Activated gamma-delta T cell treated with Interleukin-2 at 50 U/mL for 16 hours (primary cell): ENCODE results near the gene TM9SF4.

Experiments used
- DNase-seq: peaks from one replicate; pipeline ENCODE4 v3.0.0-alpha.2; 2020

The TM9SF4 gene, protein sequence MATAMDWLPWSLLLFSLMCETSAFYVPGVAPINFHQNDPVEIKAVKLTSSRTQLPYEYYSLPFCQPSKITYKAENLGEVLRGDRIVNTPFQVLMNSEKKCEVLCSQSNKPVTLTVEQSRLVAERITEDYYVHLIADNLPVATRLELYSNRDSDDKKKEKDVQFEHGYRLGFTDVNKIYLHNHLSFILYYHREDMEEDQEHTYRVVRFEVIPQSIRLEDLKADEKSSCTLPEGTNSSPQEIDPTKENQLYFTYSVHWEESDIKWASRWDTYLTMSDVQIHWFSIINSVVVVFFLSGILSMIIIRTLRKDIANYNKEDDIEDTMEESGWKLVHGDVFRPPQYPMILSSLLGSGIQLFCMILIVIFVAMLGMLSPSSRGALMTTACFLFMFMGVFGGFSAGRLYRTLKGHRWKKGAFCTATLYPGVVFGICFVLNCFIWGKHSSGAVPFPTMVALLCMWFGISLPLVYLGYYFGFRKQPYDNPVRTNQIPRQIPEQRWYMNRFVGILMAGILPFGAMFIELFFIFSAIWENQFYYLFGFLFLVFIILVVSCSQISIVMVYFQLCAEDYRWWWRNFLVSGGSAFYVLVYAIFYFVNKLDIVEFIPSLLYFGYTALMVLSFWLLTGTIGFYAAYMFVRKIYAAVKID

DNA sequence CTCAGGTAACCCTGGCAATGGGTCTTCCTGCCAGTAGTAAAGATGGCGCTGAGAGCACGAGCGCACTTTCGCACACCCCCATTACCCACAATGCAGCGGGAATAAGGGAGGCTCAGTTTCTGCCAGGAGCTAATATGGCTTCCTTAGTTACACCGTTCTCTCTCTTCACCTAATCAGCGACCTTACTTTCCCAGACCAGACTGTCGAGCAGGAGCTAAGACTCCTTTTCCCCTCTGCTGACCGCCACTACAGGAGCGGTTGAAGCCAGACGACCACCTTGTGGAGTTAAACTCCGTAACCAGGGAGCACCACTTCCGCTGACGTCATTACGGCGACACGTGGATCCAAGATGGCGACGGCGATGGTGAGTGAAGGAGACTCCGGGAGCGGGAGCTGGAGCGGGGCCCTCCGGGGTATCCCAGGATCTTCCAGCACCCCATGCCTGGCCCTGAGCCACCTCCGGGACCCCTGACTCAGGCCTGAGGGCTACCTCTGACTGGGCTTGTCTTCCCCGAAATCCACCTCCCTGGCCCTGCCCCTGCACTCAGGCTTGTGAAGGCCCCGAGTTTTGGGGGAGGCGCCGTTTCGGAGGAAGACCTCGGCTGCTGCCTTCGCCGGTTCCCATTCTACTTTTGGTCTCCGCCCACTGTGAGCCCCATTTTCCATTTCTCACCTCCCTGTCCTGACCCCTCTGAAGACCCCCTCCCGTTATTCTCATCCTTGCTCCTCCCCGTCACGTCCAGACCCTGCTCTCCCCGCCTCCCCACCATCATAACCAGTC lies at the start of gene TM9SF4:
TM9SF4 (plus strand) TSS at position 323 of the 781 bp plus-strand sequence; CDS start at position 350, 27 bp downstream.
- DNase-seq, result peak; percentile 85

DNA sequence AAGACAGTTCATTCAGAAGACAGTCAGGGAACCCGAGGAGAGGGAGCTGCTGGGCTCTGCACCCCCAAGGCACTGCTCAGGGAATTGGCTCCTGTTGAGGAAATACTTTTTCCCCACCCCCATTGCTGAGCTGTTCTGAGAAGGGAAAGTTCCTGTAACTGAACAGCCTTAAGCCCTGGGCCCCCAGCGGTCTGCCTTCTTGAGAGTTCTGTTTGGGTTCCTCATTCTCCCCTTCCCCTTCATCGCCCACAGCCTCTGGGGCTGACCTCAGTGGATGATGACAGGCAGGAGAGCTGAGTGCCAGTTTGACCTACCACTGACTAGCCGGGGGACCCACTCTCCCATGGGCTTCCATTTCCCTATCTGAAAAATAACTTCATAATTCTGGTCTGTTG lies 46.7 kb upstream of the TM9SF4 start:
- no peak for DNase-seq

DNA sequence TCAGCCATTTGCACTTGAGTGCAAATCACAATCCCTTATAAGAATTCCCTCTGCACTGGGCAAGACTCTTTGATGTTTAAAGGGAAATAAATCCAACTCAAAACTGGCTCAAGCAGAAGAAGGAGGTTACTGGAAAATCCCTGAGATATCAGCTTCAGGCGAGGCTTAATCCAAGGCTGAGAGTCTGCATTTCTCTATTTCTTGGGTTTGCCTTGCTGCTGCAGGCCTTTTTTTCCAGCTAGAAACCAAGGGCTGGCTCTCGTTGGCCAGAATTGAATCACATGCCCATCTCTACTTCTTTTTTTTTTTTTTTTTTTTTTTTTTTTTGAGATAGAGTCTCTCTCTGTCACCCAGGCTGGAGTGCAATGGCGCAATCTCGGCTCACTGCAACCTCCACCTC lies 45.8 kb upstream of the TM9SF4 start:
- DNase-seq, result no peak

DNA sequence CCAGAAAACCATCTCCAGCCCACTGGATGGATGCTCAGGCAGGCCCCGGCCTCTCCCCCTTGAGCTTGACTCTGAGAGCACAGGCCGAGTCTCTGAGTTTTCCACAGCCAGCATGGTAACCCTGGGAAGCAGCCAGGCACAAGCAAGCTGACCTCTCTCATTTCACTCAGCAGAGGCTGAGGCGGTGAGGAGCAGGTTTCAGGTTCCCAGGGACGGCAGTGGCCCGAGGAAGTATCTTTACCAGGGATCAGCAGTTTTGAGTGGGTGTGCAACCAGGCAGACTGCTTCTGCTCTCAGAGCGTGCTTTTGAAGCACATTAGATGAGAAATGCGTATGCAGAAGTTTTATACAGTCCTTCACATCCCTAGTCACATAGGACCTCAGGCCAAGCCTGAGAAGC lies 44.8 kb upstream of the TM9SF4 start:
- DNase-seq, result no peak

DNA sequence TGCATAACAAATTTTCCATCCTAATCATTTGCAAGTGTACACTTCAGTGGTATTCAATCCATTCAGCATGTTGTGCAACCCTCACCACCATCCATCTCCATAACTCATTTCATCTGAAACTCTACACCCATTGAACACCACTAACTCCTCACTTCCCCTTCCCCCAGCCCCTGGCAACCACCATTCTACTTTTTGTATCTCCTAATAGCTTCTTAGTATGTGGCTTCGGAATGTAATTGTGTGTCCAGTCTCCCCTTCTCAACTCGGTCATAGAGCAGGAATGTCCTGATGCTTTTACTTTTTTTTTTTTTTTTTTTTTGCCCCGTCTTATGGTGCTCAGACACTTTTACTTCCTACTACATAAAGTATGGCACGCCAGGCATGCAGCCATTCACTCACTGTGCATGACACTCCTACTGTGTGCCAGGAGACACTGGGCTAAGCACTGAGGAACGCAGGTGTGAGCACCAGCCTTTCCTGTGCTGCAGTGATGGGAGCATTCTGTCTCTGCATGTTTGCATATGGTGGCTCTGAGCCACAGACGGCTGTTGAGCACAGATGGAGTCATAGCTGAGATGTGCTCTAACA lies 42.2 kb upstream of the TM9SF4 start:
- DNase-seq, result no peak

DNA sequence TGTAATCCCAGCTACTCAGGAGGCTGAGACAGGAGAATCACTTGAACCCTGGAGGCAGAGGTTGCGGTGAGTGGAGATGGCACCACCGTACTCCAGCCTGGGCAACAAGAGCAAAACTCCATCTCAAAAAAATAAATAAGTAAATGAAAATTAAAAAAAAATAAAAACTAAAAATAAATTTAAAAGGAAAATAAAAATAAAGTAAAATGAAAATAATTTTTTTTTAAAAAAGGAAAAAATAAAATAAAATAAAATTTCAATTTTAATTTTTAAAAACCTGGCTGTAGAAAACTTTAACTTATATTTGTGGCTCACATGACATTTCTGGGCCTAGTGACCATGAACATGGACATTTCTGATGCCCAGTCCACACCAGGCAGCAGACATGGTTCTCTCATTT lies 41.3 kb upstream of the TM9SF4 start:
- no peak for DNase-seq

DNA sequence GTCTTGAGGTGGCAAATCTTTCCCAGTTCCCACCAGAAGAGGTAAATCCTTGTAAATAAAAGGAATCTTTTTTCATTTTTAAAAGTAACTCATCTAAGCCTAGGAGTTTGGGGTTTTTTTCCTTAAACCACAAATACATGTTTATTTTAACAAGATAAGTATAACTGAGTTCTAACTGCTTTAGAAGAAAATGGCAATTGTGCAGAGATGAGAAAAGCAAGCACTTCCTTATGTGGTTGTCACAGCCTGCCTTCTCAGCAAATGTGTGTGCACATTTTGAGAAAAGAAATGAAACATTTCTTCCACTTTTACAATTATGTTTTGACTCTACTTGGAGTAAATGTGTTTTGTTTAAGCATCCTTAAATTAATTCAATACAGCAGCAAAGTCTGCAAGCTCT lies 39.8 kb upstream of the TM9SF4 start:
- DNase-seq, result no peak

DNA sequence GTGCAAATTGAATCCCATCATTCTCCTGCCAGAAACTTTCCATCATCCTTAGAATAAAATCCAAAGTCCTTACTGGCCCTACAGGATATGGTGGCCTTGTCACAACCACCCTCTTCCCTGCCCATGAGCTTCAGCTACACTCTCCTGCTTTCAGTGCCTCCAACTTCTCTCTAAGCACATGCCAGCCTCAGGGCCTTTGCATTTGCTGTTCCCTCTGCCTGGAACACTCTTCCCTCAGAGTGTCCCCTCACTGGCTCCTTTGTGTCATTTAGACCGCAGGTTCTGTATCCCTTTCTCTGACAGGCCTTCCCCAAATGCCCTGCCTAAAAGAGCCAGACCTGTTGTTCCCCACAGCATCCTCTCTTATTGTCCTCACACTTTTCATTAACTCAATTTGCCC lies 39.2 kb upstream of the TM9SF4 start:
- no peak for DNase-seq

DNA sequence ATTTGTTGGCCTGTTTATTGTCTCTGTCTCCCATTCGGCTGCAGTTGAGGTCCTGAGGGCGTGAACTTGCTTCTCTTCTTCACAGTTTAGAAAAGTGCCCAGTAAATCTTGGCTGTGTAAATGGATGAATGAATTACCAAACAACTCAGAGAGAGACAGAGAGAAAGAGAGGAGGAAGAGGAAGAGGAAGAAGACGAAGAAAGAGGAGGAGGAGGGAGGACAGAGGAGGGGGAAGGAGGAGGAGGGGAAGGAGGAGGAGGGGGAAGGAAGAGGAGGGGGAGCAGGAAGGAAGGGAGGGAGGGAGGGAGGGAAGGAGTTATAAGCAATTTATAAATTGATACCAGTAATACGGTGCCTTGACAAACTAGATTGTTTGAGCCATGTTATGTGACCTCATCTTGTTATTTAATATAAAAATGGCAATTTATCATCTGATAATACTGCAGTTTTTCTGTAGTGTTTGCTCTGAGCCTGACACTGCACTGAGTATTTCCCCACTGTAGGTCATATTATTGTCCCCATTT lies 38.8 kb upstream of the TM9SF4 start:
- DNase-seq, result no peak

DNA sequence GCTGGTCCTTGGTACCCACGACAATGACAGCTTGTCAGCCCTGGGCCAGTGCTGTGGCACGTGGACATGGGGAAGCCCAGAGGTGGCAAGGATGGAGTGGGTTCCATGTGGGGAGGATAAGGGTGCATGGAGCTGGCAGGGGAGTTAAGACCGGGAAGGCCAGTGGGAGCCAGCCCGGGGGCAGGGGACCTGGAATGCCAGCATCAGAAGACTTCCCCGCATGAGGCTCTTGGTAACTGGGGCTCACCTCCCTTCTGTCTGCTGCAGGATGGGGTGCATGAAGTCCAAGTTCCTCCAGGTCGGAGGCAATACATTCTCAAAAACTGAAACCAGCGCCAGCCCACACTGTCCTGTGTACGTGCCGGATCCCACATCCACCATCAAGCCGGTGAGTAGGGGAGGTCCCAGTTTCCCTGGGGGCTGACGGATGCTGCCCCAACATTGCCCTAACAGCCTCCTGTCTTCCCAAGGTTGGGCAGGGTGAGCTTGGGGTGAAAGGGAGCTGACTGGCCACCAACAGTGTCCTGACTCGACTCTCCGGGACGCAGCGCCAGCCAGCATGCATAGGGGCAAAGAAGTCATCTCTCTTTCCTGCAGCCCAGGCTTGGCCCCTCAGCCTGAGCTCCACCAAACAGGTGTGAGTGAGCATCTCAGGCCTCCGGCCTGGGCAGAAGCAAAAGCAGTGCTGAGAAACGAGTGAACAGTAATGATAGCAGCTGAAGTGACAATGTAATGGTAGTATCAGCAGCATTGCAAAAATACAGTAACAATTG lies 37.9 kb upstream of the TM9SF4 start:
- DNase-seq, result no peak

DNA sequence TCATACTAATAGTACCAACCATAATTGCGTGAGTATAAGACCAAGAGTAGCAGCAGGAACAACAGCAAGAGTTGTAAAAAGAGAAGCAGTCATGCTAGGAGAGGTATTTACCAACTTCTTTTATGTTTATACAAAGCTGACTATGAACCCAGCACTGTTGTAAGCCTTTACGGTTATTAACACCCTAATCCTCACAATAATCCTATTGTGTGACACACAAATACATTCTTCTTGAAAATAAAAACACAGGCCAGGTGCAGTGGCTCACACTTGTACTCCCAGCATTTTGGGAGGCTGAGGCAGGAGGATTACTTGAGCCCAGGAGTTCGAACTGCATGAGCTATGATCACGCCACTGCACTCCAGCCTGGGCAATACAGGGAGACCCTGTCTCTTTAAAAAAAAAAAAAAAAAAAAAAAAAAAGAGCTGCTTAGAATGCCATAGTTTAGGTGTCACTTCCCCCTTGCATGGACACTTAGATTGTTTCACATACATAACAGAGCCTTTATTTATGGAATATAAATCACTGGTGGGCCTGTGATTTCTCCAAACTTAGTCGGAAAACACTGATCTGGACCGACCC lies 37.3 kb upstream of the TM9SF4 start:
- no peak for DNase-seq

DNA sequence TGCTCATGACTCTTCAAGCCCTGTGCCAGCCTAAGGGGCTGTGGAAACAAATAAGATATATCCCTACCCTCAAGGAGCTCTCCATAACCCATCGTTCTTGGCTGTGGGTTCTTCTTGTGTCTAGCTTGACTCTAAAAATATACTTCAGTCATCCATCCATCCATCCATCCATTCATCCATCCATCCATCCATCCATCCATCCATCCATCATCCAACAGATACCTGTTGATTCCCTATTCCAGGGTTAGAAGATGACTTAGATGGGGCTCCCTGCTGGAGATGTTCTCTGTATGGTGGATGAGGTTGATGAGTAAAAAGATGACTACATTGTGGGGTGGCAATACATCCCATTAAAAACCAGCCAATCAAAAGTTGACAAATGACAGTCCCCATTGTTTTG lies 34.0 kb upstream of the TM9SF4 start:
- DNase-seq, result no peak

DNA sequence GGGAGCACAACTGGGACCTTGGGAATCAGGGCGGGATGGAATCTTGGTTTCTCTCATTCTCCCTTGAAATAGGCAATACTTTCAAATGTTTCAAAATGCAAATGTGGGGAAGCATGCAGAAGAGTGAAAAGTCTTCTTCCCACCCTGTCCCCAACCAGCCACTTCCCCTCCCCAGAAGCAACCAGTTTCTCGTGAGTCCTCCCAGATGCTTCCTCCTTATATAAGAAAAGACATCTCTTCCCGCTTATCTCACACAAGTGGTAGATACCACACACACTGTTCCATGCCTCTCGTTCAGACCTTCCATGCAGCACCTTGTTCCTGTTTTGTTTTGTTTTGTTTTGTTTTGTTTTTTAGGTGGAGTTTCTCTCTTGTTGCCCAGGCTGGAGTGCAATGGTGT lies 32.3 kb upstream of the TM9SF4 start:
- no peak for DNase-seq

DNA sequence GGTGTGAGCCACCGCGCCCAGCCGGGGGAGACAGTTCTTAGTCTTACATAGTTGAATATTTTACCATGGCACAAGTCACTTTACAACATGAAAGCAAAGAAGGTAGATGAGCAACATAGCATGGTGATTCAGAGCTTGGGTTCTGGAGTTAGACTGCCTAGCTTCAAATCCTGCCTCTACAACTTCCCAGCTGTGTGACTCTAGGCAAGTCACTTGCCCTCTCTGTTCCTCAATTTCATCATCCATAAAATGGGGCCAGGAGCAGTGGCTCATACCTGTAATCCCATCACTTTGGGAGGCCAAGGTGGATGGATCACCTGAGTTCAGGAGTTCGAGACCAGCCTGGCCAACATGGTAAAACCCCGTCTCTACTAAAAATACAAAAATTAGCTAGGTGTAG lies 31.2 kb upstream of the TM9SF4 start:
- DNase-seq, result no peak

DNA sequence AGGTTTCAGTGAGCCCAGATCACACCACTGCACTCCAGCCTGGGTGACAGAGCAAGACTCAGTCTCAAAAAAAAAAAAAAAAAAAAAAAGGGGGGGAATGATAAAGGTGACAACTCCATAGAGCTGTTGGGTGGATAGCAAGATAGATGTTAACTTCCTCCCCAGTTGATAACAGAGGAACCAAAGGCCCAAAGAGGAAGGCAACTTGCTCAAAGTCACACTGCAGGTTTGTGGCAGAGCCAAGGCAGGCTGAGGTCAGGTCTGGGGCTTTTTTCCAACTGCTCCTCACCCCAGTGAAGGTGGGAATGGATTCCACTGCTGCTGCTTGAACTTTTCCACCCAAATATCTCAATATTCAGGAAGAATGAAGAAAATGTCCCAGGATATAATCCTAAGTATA lies 30.7 kb upstream of the TM9SF4 start:
- no peak for DNase-seq

DNA sequence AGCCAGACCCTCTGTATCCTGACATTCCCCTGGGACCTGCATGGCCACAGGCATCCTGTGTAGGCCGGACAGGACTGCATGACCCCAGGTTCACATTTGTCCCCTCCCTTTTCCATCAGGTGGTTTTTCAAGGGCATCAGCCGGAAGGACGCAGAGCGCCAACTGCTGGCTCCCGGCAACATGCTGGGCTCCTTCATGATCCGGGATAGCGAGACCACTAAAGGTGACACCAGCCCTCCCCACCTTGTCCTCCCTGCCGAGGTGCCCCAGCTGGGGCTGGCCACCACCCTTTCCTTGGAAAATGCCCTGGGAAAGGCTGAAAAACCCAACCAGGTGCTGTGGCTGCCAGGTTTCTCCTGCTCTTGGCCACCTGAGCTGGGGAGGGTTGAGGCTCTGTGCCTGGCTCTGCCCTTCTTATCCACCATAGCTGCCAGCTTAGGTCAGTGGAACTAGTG lies 29.8 kb upstream of the TM9SF4 start:
- DNase-seq, result no peak

DNA sequence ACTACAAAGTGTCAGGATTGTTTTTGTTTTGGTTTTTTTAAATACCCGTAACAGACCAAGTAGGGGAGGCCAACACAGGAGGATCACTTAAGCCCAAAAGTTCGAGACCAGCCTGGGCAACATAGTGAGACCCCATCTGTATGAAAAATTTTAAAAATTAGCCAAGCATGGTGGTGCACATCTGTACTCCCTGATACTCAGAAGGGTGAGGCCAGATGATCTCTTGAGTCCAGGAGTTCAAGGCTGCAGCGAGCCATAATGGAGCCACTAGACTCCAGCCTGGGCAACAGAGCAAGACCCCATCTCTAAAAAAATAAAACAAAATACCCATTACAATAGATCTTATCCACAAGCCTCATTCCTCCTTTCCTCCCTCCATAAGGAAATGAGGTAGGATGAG lies 28.7 kb upstream of the TM9SF4 start:
- DNase-seq, result no peak

DNA sequence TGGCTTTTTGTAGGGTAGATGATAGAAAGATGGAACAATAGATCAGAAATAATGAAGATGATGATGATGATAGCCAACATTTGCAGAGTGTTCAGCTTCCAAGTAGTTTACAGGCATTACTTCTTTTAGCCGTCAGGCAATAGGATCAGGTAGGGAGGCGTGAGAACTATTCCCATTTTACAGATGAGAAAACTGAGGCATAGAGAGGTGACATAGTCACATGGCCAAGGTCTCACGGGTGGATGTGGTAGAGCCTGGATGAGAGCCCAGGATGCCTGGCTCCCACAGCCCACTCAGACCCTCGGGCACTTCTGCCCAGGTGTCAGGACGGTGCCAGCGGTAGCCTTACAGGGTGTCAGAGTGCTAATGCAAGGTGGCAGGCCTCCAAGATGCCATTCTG lies 26.0 kb upstream of the TM9SF4 start:
- no peak for DNase-seq

DNA sequence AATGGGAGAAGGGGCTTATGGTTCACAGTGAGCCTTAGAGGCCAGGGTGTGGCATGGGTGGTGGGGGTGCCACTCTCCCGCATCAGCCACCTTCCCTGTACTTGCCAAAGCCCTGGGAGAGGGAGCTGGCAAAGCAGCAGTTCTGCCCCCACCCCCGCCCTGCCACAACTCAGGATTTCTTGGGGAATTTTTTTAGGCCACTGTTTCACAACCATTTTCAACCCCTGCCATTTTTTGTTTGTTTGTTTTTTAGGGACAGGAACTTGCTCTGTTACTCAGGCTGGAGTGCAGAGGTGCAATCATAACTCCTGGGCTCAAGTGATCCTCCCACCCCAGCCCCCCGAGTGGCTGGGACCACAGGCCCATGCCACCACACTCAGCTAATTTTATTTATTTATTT lies 22.4 kb upstream of the TM9SF4 start:
- DNase-seq, result no peak

DNA sequence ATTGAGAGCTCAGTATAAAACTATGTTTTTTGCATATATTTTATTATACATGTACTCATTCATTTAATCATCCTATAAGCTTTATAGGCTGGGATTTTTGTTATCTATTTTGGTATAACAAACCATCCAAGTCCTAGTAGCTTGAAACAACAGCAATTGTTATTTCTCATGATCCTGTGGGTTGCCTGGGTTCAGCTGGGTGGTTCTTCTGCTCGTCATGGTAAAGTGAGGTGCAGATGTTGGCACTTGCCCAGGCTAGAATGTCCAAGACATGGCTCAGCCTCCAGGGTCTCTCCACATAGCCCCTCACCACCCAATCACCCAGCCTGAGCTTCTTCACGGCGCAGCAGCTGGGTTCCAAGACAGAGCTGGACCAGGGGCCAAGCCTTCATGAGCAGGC lies 20.8 kb upstream of the TM9SF4 start:
- DNase-seq, result no peak

DNA sequence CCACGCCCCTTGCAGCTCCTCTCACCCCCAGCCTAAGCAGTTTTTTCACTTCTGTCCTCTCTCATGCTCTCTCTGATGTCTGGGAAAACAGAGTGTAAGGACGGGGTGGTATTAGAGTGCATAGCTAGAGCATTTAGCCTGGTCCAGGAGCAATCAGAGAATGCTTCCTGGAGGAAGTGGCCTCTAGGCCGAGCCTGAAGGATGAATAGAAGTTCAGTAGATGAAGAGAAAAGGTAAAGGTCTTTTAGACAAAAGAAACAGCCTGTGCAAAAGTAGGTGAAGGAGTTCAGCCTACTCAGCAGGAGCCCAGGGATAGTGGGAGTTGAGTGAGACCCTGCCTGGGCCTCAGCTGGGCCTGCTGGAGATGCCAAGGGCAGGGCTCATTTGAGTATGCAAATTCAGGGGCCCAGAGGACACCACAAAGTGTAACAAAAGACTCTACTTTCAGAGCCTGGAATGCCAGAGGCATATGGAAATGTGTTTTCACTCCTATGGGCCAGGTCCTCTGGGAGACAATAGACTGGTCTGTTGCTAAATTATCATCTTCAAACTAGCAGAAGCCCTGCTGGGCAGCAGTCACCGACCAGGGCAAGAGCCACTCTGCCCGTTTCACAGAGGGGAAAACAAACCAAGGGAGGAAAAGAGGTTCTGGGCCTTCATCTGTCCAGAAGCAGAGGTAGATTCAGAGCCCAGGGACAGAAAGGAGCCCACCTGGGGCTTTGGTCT lies 19.7 kb upstream of the TM9SF4 start:
- DNase-seq, result no peak
